ENCODE data around the gene C1QTNF5.

The C1QTNF5 gene

GRCh38 chr11:119295178-119295577 lies 45.5 kb downstream of the C1QTNF5 start:
- DNase-seq (ENCODE audit: low read depth) = no peak
- peak; percentile 18 for TF ChIP-seq CTCF (IDR thresholded peaks at IDR 0.05; ENCODE audit: low read depth, low read length, missing control alignments)
- no peak overlapping the region for H3K4me3 ChIP-seq (ENCODE audit: low read depth, low read length)

GRCh38 chr11:119293461-119293860 lies 47.2 kb downstream of the C1QTNF5 start:
- no peak for TF ChIP-seq CTCF (IDR thresholded peaks at IDR 0.05; ENCODE audit: low read depth, low read length, missing control alignments)
- no peak overlapping the region for H3K4me3 ChIP-seq (ENCODE audit: low read depth, low read length)
- DNase-seq (ENCODE audit: low read depth) = no peak

- DNase-seq (ENCODE audit: low read depth) = no peak
- H3K4me3 ChIP-seq (ENCODE audit: low read depth, low read length) = no peak overlapping the region
- TF ChIP-seq CTCF (IDR thresholded peaks at IDR 0.05; ENCODE audit: low read depth, low read length, missing control alignments) = no peak
Observed at GRCh38 chr11:119290894-119291497, 49.7 kb downstream of the C1QTNF5 start.
